MM.1S (cell line): ENCODE measurements around the gene BFAR.

Source experiments
- CTCF ChIP-seq: fragments of 300-600 bp; sonication (generic); IDR thresholded peaks from 2 replicates; pipeline ENCODE4 v1.5.1; 2016; ENCODE audit warnings: antibody characterized with exemption, low read length, mixed read lengths
- EZH2 ChIP-seq: fragments of 300-600 bp; sonication (generic); optimal IDR thresholded peaks from 2 replicates; pipeline ENCODE3; 2017; ENCODE audit warnings: low read depth, mild to moderate bottlenecking, antibody characterized with exemption, low read length, mixed read lengths
- EZH2phosphoT487 ChIP-seq: fragments of 300-600 bp; sonication (generic); IDR thresholded peaks from 2 replicates; pipeline ENCODE4 v1.6.1; 2018; ENCODE audit warnings: antibody characterized with exemption, low read length

- no peak for TF ChIP-seq CTCF
- no peak for TF ChIP-seq EZH2
- no peak for TF ChIP-seq EZH2phosphoT487
These were observed 8.5 kb downstream of the BFAR start for GRCh38 chr16:14641206-14641605.
